ENCODE measurements around the gene XG.

DNA sequence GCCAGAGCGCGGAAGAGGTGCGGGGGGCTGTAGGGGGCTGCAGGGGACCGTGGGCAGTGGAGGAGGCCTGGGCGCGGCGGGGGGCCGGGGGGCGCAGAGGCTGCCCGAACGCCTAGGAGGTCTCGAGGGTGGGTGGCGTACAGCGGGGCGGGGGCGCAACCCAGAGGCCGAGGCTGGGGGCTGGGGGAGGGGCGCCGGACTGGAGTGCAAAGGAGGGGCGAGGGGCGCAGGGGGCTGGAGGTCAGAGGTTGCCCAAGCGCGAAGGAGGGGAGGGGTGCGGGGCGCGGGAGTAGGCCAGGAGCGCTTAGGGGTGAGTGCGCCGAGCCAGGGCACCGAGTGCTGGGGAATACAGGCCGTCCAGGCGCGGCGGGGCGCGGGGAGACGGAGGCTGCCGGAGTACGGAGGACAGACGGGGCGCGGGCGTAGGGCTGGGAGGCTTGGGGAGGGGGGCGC lies 77.1 kb downstream of the XG start:
- TF ChIP-seq, protein P1, sequence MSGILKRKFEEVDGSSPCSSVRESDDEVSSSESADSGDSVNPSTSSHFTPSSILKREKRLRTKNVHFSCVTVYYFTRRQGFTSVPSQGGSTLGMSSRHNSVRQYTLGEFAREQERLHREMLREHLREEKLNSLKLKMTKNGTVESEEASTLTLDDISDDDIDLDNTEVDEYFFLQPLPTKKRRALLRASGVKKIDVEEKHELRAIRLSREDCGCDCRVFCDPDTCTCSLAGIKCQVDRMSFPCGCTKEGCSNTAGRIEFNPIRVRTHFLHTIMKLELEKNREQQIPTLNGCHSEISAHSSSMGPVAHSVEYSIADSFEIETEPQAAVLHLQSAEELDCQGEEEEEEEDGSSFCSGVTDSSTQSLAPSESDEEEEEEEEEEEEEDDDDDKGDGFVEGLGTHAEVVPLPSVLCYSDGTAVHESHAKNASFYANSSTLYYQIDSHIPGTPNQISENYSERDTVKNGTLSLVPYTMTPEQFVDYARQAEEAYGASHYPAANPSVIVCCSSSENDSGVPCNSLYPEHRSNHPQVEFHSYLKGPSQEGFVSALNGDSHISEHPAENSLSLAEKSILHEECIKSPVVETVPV (CRISPR knock-in tag; IDR thresholded peaks at IDR 0.05), result no peak
- TF ChIP-seq PATZ1 (CRISPR knock-in tag; IDR thresholded peaks at IDR 0.05; ENCODE audit: borderline replicate concordance) (no peak), ESRRG (CRISPR knock-in tag; IDR thresholded peaks at IDR 0.05) (no peak), CREB5 (CRISPR knock-in tag; IDR thresholded peaks at IDR 0.05; ENCODE audit: low read depth) (no peak), OSR1 (CRISPR knock-in tag; IDR thresholded peaks at IDR 0.05) (no peak), CSDC2 (CRISPR knock-in tag; IDR thresholded peaks at IDR 0.05) (no peak), TOX (CRISPR knock-in tag; IDR thresholded peaks at IDR 0.05; ENCODE audit: borderline replicate concordance) (no peak), ZNF565 (CRISPR knock-in tag; conservative IDR thresholded peaks at IDR 0.05; ENCODE audit: low read depth) (no peak)
- TF ChIP-seq, protein P2, sequence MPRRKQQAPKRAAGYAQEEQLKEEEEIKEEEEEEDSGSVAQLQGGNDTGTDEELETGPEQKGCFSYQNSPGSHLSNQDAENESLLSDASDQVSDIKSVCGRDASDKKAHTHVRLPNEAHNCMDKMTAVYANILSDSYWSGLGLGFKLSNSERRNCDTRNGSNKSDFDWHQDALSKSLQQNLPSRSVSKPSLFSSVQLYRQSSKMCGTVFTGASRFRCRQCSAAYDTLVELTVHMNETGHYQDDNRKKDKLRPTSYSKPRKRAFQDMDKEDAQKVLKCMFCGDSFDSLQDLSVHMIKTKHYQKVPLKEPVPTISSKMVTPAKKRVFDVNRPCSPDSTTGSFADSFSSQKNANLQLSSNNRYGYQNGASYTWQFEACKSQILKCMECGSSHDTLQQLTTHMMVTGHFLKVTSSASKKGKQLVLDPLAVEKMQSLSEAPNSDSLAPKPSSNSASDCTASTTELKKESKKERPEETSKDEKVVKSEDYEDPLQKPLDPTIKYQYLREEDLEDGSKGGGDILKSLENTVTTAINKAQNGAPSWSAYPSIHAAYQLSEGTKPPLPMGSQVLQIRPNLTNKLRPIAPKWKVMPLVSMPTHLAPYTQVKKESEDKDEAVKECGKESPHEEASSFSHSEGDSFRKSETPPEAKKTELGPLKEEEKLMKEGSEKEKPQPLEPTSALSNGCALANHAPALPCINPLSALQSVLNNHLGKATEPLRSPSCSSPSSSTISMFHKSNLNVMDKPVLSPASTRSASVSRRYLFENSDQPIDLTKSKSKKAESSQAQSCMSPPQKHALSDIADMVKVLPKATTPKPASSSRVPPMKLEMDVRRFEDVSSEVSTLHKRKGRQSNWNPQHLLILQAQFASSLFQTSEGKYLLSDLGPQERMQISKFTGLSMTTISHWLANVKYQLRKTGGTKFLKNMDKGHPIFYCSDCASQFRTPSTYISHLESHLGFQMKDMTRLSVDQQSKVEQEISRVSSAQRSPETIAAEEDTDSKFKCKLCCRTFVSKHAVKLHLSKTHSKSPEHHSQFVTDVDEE (CRISPR knock-in tag; IDR thresholded peaks at IDR 0.05), result no peak

Measured in SK-N-SH treated with all-trans-retinoic acid at 6 μM for 48 hours (cell line).